PFSK-1 (cell line): ENCODE data around the gene MRI1.

Experiments
- FOXP2 ChIP-seq: optimal IDR thresholded peaks from 2 replicates; pipeline ENCODE3; 2011; ENCODE audit warnings: borderline replicate concordance, control low read depth, inconsistent platforms; ENCODE audit not compliant: insufficient read depth; ENCODE audit errors: extremely low read length, extremely low read depth
- POLR2AphosphoS5 ChIP-seq: IDR thresholded peaks from 2 replicates; pipeline ENCODE4 v1.6.1; 2012; ENCODE audit warnings: low read depth, mild to moderate bottlenecking, control low read depth, low read length, moderate library complexity
- SIN3A ChIP-seq: IDR thresholded peaks from 2 replicates; pipeline ENCODE4 v1.6.1; 2012; ENCODE audit warnings: mild to moderate bottlenecking, low read length, moderate library complexity, borderline replicate concordance; ENCODE audit not compliant: insufficient read depth
- TAF1 ChIP-seq: IDR thresholded peaks from 2 replicates; pipeline ENCODE4 v1.6.1; 2012; ENCODE audit warnings: low read length, control low read depth, borderline replicate concordance; ENCODE audit not compliant: insufficient read depth
- TF ChIP-seq, protein P1 (sequence below), 2 experiments: IDR thresholded peaks; 2 replicates each; pipeline versions ENCODE4 v1.6.1 to v1.8.0; 2011 to 2012; ENCODE audit warnings: low read depth in 2 of 2, low read length in 2 of 2, control low read depth in 1 of 2, inconsistent platforms in 1 of 2, mild to moderate bottlenecking in 1 of 2, moderate library complexity in 1 of 2; ENCODE audit not compliant: insufficient read depth in 1 of 2

The MRI1 gene

GRCh38 chr19:13817615-13818371 lies 53.5 kb downstream of the MRI1 start:
- TF ChIP-seq FOXP2: no peak
- no peak for TF ChIP-seq SIN3A
- TF ChIP-seq, protein P1, sequence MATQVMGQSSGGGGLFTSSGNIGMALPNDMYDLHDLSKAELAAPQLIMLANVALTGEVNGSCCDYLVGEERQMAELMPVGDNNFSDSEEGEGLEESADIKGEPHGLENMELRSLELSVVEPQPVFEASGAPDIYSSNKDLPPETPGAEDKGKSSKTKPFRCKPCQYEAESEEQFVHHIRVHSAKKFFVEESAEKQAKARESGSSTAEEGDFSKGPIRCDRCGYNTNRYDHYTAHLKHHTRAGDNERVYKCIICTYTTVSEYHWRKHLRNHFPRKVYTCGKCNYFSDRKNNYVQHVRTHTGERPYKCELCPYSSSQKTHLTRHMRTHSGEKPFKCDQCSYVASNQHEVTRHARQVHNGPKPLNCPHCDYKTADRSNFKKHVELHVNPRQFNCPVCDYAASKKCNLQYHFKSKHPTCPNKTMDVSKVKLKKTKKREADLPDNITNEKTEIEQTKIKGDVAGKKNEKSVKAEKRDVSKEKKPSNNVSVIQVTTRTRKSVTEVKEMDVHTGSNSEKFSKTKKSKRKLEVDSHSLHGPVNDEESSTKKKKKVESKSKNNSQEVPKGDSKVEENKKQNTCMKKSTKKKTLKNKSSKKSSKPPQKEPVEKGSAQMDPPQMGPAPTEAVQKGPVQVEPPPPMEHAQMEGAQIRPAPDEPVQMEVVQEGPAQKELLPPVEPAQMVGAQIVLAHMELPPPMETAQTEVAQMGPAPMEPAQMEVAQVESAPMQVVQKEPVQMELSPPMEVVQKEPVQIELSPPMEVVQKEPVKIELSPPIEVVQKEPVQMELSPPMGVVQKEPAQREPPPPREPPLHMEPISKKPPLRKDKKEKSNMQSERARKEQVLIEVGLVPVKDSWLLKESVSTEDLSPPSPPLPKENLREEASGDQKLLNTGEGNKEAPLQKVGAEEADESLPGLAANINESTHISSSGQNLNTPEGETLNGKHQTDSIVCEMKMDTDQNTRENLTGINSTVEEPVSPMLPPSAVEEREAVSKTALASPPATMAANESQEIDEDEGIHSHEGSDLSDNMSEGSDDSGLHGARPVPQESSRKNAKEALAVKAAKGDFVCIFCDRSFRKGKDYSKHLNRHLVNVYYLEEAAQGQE (IDR thresholded peaks at IDR 0.05; ENCODE audit: insufficient read depth in 1 of 2, low read depth in 2 of 2, low read length in 2 of 2): no peak
- no peak for TF ChIP-seq POLR2AphosphoS5
- TF ChIP-seq TAF1: no peak

DNA sequence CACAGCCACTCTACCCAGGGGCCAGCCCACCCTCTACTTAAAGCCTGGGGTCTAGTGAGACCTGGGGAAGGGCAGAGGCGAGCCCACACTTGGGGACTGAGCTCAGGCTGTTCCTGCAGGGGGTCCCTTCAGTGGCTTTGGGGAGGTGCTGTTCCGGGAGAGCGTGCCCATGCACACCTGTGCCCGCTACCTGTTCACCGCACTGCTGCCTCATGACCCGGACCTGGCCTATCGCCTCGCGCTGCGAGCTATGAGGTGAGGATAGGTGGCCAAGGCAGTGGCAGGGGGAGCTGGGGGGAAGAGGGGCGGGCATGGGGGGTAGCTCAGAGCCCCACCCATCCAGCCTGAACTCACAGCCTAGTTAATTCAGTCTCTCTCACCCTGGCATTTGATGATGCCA lies 54.9 kb downstream of the MRI1 start:
- TF ChIP-seq FOXP2 (no peak), SIN3A (no peak), POLR2AphosphoS5 (no peak), TAF1 (no peak)
- TF ChIP-seq, protein P1 (IDR thresholded peaks at IDR 0.05; ENCODE audit: insufficient read depth in 1 of 2, low read depth in 2 of 2, low read length in 2 of 2): no peak

DNA sequence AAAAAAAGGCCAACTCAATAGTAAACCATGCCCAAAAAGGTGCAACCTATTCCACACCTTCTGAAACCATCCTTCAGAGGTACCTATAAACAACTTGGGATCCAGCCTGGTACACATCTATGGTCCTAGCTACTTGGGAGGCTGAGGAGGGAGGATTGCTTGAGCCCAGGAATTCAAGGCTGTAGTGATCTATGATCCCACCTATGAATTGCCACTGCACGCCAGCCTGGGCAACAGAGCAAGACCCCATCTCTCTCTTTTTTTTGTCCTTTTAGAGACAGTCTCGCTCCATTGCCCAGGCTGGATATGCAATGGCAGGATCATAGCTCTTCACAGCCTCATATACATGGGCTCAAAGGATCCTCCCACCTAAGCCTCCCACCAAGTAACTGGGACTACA lies 57.0 kb downstream of the MRI1 start:
- TF ChIP-seq, protein P1 (IDR thresholded peaks at IDR 0.05; ENCODE audit: insufficient read depth in 1 of 2, low read depth in 2 of 2, low read length in 2 of 2): no peak
- TF ChIP-seq TAF1 (no peak), SIN3A (no peak), POLR2AphosphoS5 (no peak), FOXP2 (no peak)

- TF ChIP-seq FOXP2: no peak
- no peak for TF ChIP-seq SIN3A
- no peak for TF ChIP-seq POLR2AphosphoS5
- TF ChIP-seq TAF1: no peak
- TF ChIP-seq, protein P1 (IDR thresholded peaks at IDR 0.05; ENCODE audit: insufficient read depth in 1 of 2, low read depth in 2 of 2, low read length in 2 of 2): no peak
These were observed 58.9 kb downstream of the MRI1 start for GRCh38 chr19:13823256-13823655.
